Amniotic stem cell (primary cell): ENCODE results near the gene PRIMPOL.
"Not testable (repeated sequence)": the region's sequence is repeated elsewhere in the genome, so short reads cannot be mapped to it uniquely, and the experiment has no call there.

Experiments
- DNase-seq: peaks from one replicate; lab custom pipeline; 2025; lab: John Stamatoyannopoulos, UW

Gene PRIMPOL

DNA sequence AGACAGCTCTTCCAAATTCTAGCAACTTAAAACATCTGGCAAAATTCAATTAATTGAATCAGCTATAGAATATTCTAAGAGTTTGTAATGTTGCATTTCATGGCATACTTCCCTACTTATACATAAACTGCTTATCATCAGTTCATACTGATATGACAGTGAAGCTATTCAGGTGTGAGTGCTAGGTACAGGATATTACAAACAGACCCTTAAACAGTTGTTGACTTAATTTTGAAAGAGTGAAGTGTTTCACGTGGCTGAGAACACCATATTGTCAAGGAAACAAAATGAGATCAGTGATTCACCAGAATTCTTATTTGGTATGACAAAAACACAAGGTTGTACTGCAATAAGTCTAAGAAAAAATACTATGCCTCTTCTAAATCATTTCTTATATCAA, 56.9 kb downstream of the PRIMPOL start:
- DNase-seq = no peak

DNA sequence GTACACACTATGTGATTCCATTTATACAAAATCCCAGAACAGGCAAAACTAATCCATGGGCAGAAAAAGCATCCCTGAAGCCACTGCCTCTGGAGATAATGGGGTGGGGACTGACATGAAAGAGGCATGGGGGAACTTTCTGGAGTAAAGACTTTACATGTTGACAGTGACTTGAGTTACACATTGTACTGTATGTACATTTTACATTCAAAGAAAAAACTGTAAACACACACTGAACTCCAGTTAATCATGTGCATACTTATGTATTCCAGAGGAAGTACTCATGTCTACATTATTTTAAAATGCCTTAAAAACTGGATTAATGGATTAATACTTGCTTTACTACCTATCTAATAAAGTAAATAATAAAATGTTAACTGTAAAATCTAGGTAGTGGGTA, 62.8 kb downstream of the PRIMPOL start:
- no peak for DNase-seq

DNA sequence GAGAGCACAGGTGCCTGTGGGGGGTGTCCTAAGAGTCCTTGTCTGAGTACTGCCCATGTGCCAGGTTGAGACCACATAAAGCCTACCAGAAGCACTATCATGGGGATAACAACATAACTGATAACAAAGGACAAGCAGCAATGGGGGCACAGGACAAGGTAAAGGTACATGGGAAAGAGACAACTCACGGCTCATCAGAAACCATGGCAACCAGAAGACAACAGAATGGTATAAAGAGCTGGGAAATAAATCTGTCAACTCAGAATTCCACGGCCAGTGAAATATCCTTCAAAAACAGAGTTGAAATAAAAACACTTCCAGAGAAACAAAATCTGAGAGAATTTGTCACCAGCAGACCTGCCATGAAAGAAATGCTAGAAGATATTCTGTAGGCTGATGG, 64.3 kb downstream of the PRIMPOL start:
- DNase-seq = no peak

DNA sequence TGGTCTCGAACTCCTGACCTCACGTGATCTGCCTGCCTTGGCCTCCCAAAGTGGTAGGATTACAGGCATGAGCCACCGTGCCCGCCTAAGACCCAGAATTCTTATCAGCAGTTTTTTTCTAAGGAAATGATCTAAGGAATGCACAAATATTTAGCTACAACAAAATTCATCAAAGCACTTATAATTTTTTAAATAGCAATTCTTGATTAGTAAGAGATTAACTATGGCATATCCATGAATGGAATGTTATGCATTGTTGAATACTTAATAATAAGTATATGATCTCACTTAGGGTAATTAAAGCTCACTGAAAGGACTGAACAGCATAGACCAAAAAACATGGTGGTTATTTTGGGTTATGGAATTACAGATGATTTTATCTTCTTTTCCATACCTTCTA, 66.0 kb downstream of the PRIMPOL start:
- no peak for DNase-seq

DNA sequence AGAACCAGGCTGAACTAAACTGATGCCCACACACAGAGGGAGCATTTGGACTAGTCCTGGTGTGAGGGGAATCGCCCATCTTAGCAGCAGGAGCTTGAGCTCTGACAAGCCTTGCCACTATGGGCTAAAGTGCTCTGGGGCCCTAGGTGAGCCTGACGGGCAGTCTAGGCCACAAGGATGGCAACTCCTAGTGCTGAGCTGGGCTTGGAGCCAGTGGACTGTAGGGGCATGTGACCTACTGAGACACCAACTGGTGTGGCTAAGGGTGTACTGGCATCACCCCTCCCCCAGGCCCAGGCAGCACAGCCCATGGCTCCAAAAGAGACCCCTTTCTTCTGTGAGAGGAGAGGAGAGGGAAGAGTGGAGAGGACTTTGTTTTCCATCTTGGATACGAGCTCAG, 69.9 kb downstream of the PRIMPOL start:
- no peak for DNase-seq

DNA sequence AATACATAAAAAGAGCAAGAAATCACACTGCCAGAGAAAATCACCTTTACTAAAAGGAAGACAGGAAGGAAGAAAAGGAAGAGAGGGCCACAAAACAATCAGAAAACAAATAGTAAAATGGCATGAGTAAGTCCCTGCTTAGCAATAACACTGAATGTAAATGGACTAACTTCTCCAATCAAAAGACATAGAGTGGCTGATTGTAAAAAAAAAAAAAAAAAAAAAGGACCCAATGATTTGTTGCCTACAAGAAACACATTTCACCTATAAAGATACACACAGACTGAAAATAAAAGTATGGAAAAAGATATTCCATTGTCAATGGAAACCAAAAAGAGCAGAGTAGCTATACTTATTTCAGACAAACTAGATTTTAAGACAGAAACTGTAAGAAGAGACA, 71.7 kb downstream of the PRIMPOL start:
- DNase-seq = no peak

DNA sequence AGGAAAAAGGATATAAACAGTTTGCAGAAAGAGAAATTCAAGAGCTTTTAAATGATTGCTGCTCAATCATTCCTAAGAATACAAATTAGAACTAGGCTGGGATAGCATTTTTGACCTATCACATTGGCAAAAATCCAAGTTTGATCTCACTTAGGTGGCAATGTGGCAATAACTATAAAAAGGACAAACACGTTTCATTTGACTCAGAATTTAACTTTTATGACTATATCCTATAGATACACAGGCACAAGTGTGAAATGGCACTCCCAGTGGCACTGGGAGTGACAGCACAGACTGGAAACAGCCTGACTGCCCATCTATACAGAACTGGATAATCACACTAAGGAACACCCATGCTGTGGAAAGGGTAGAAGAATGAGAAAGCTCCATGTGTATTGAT, 73.3 kb downstream of the PRIMPOL start:
- no peak for DNase-seq

DNA sequence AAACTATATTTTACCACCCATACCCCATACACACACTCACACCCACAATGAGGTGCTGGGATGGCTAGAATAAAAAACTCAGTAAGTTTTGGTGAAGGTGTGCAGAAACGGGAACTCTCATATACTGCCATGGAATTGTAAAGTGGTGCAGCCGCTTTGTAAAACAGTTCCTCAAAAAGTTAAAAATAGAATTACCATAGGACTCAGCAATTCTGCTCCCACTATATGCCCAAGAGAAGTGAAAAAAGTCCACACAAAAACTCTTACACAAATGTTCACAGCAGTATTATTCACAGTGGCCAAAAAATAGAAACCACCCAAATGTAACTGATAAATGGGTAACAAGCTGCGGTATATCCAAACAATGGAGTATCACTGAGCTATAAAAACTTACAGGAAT, 77.9 kb downstream of the PRIMPOL start:
- DNase-seq = no peak

DNA sequence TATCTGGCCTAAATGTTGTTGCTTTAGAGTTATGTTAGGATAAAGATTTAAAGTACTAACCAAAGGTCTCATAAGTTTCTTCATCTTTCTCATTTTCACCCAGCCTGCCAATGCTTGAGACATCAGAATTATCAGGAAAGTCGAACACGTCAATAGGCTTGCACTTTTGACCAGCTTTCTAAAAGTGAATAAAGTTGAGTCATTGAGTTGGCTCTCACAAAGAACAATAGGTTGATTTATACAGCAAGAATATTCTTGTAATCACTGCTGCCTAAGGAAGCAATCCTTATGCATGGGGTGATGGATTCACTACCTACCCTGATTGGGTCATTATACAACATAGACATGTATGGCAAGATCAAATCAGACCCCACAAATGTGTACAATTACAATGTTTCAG, 79.3 kb downstream of the PRIMPOL start:
- DNase-seq = no peak

DNA sequence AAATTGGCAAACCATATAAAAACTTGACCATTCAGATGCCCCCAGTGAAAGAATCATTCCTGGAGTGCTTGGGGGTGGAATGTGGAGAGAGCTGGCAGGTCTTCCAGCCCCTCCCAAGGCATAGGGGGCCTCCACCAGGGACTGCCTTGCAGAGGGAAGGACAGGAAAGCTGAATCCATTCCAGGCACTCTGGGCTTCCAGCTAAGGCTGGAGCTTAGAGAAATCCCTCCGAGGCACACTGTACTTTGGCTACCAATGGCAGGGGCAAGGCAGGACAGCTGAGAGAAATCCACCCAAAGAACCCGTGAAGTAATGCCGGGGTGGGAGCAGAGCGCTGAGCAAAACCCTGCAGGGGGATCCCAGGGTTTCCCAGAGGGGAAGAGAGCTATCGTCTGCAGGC, 80.4 kb downstream of the PRIMPOL start:
- DNase-seq = no peak

DNA sequence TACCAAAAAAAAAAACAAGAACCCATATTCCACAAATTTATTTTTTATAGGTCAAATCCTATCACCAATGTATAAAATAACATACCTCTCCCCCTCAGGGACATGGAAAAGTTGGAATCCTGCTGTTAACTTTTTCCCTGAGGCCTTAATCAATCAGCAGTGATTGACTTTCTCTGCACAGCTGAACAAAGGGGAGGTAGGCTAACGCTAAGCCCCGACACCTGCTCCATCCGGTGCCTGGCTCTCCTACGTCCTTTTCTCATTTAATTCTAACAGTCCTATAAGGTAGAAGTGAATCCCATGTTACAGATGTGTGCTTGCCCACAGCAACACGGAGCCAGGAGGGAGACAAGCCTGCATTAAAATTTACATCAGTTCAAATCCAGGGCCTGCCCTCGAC, 81.5 kb downstream of the PRIMPOL start:
- DNase-seq = no peak

DNA sequence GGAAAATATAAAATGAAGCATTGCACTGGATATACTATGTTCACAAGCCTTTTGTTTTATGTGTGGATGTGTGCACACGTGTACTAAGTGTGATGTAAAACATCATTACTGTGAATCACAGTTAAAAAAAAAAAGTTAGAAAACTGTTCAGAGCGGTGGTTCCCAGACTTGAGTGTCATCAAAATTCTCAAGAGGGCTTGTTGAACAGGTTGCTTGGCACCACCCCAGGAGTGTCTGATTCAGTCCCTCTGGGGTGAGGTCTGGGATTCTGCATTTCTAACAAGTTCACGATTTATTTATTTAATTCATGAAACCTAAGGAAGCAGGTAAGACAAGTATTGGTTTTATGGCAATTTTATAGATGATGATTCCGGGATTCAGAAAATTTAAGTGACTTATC, 82.6 kb downstream of the PRIMPOL start:
- no peak for DNase-seq

DNA sequence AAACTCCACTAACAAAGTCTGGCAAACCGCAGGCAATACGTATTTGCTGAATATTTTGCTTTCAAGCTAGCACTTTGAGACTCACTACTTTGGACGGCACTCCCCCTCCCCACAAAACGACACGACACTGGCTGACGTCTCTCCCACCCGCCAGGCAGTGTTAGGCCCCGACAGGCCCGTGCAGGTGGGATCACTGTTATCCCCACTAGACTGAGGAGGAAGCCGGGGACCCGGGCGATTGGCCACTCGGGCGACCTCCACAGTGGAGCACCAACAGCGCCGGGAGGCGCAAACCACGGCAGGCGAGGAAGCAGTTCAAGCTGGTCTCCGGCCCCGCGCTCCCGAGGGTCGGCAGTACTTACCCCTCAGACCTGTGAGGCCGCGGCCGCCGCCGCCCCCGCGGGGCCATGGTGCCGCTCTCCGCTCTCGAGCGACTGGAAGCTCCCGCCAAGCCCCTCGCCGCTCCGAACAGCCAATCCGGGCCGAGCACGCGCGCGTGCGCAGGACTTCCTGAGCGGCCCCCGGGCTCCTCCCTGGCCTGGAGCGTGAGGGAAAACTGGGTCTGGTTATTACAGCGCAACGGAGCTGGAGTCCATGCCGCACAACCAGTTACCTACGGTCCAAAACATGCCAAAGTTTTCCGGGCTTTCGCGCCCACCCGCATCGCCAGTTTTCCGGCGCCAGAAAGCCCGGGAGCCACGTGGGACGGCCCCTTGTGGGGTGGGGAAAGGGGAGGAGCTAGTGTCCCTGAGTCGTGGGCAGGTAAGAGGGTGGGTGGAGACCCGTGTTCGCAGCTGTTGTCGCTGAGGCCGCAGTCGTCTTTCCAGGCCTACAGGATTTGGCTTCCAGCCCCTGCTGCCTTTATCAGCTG, 84.4 kb downstream of the PRIMPOL start, which contains the start of gene CENPU:
TSS of gene CENPU (minus strand) at position 443 of the 871 bp plus-strand sequence. CDS start at position 409, 34 bp downstream.
- DNase-seq = peak; percentile 97

DNA sequence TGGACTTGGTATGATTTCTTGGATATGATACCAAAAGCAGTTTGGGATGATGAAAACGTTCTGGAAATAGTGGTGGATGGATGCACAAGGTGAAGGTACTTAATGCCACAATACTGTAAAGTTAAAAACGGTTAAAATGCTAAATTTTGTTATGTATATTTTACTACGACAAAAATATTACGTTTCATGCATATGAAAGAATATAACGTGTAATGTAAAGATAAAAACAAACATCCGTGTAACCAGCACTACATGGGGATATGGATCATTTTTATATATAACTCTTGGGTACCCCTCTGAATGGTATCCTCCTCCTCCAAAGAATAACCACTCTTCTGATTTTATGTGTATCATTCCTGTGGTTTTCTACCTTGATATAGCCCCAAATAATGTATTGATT, 85.2 kb downstream of the PRIMPOL start:
- no peak for DNase-seq

DNA sequence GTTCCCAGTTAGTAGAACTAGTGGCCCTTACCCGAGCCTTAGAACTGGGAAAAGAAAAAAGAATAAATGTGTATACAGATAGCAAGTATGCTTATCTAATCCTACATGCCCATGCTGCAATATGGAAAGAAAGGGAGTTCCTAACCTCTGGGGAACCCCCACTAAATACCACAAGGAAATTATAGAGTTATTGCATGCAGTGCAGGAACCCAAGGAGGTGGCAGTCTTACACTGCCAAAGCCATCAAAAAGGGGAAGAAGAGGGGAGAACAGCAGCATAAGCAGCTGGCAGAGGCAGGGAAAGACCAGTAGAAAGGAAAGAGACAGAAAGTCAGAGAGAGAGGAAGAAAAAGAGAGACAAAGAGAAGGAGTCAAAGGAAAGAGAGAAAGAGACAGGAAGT, 90.0 kb downstream of the PRIMPOL start:
- not testable (repeated sequence) for DNase-seq

DNA sequence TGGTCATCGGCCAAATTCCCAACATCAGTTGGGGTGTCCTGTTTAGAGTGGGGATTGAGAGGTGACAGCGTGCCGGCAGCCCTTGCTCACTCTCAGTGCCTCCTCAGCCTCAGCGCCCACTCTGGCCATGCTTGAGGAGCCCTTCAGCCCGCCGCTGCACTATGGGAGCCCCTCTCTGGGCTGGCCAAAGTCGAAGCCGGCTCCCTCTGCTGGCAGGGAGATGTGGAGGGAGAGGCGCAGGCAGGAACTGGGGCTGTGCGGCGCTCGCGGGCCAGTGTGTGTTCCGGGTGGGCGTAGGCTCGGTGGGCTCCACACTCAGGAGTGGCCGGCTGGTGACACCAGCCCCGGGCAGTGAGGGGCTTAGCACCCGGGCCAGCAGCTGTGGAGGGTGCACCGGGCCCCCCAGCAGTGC, 91.4 kb downstream of the PRIMPOL start:
- no peak for DNase-seq

DNA sequence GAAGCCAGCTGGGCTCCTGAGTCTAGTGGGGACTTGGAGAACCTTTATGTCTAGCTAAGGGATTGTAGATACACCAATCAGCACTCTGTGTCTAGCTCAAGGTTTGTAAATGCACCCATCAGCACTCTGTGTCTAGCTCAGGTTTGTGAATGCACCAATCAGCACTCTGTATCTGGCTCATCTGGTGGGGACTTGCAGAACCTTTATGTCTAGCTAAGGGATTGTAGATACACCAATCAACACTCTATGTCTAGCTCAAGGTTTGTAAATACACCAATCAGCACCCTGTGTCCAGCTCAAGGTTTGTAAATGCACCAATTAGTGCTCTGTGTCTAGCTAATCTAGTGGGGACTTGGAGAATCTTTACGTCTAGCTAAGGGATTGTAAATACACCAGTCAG, 92.1 kb downstream of the PRIMPOL start:
- not testable (repeated sequence) for DNase-seq

DNA sequence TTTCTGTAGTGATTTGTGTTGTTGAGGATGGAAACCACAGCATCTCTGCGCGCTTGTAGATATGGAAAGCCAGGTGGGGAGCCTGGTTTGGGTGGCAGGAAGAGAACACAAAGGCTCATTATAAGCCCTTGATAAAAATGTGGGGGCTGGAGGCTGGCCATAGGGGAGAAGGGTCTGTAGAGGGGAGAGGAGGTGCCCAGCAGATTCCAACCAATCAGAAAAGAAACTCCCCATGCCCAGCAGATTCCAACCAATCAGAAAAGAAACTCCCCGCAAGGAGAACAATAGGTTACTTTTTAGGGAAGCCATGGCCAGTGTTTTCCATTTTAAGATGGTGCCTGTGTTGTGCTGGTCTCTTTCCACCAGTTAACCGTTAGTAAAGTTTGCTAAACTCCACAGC, 94.1 kb downstream of the PRIMPOL start:
- DNase-seq = no peak

DNA sequence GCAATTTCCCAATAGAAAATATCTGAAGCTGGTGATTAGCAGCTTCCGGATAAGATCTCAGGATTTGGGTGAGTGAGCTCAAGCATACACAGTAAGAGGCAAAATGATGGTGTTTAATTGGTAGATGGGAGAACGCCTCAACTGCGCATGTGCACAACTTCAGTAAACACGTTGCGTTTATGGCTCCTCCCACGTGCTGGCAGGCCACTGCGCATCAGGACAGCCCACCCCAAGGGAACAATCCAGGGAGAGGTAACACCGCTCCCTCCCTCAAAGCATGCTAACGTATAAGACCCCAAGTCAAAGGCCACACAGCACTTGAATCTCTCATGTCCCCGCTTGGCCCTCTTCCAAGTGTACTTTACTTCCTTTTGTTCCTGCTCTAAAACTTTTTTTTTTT, 94.7 kb downstream of the PRIMPOL start:
- no peak for DNase-seq
